H1 (cell line): ENCODE data around the gene CYREN. TPM values are rescaled to one million over a fixed set of nuclear protein-coding genes. Genes with fewer than 3 reads are reported as not detected.

ENCODE experiments used
- CTCF ChIA-PET: fragments of 300-600 bp; sonication (Branson Sonifier 250); formaldehyde crosslinking; loops from one replicate; lab custom pipeline; 2021; ENCODE audit not compliant: partially characterized antibody; lab: Charles Lee
- POLR2A ChIA-PET: fragments of 300-600 bp; sonication (Branson Sonifier 250); formaldehyde crosslinking; loops from one replicate; lab custom pipeline; 2021; ENCODE audit warnings: inconsistent platforms; ENCODE audit not compliant: partially characterized antibody; lab: Charles Lee
- DNase-seq, 2 experiments: peaks; one replicate each; pipeline versions ENCODE4 v3.0.0 to v3.0.0-alpha.2; 2010 to 2022; ENCODE audit warnings: low spot score in 2 of 2, low read depth in 1 of 2, mixed read lengths in 1 of 2
- FAIRE-seq: peaks from 2 replicates; lab custom pipeline; 2011; peaks lifted over from hg19 to GRCh38; lab: Jason Lieb, UNC
- H2AFZ ChIP-seq: 2 replicates; pipeline ENCODE4 v1.8.1; 2012; ENCODE audit warnings: low read length, inconsistent platforms
- H2AK5ac ChIP-seq: 2 replicates; pipeline ENCODE4 v1.6.1; 2013; ENCODE audit warnings: low read depth, low read length
- H2BK120ac ChIP-seq: replicated peaks from 2 replicates; pipeline ENCODE3; 2013; ENCODE audit warnings: low read depth, low read length, inconsistent platforms
- H2BK12ac ChIP-seq: 2 replicates; pipeline ENCODE4 v1.6.1; 2013; ENCODE audit warnings: low read depth, low read length
- H2BK15ac ChIP-seq: 2 replicates; pipeline ENCODE4 v1.6.1; 2013; ENCODE audit warnings: low read length
- H2BK20ac ChIP-seq: 2 replicates; pipeline ENCODE4 v1.6.1; 2013; ENCODE audit warnings: low read length
- H2BK5ac ChIP-seq: 2 replicates; pipeline ENCODE4 v1.6.1; 2013; ENCODE audit warnings: low read depth, low read length
- H3K14ac ChIP-seq: 2 replicates; pipeline ENCODE4 v1.6.1; 2013; ENCODE audit warnings: inconsistent platforms; ENCODE audit not compliant: insufficient read length
- H3K18ac ChIP-seq: 2 replicates; pipeline ENCODE4 v1.6.1; 2013; ENCODE audit warnings: low read length; ENCODE audit errors: extremely low read depth
- H3K23ac ChIP-seq: 2 replicates; pipeline ENCODE4 v1.6.1; 2013; ENCODE audit warnings: inconsistent platforms; ENCODE audit not compliant: insufficient read length
- H3K23me2 ChIP-seq: 2 replicates; pipeline ENCODE4 v1.6.1; 2013; ENCODE audit warnings: low read depth, low read length
- H3K27ac ChIP-seq: 2 replicates; pipeline ENCODE4 v1.6.1; 2011; ENCODE audit warnings: low read depth, low read length, inconsistent platforms
- H3K27me3 ChIP-seq, 4 experiments: replicated peaks in 1 of 4; 1 replicate in 1 of 4; 2 replicates in 3 of 4; pipeline versions ENCODE4 v1.6.1 to v1.8.1; 2011 to 2013; ENCODE audit warnings: low read length in 3 of 4, mild to moderate bottlenecking in 3 of 4, inconsistent platforms in 2 of 4, mixed read lengths in 2 of 4, moderate library complexity in 1 of 4; ENCODE audit not compliant: control insufficient read depth in 3 of 4, insufficient read depth in 3 of 4; ENCODE audit errors: extremely low read depth in 1 of 4
- H3K36me3 ChIP-seq, 4 experiments: 2 replicates each; pipeline versions ENCODE4 v1.6.1 to v1.8.1; 2011 to 2013; ENCODE audit warnings: mild to moderate bottlenecking in 4 of 4, low read length in 3 of 4, moderate library complexity in 2 of 4, control low read depth in 1 of 4, inconsistent platforms in 1 of 4; ENCODE audit not compliant: insufficient read depth in 4 of 4, control insufficient read depth in 2 of 4
- H3K4ac ChIP-seq: replicated peaks from 2 replicates; pipeline ENCODE3; 2013; ENCODE audit warnings: low read length, low read depth, mixed read lengths, inconsistent platforms; ENCODE audit not compliant: insufficient read length
- H3K4me1 ChIP-seq, 4 experiments: replicated peaks in 1 of 4; 1 replicate in 1 of 4; 2 replicates in 3 of 4; pipeline versions ENCODE4 v1.6.1 to v1.8.1; 2011 to 2013; ENCODE audit warnings: low read length in 3 of 4, inconsistent platforms in 2 of 4, mixed read lengths in 1 of 4; ENCODE audit not compliant: insufficient read depth in 4 of 4, control insufficient read depth in 3 of 4
- H3K4me2 ChIP-seq, 2 experiments: 2 replicates each; pipeline versions ENCODE4 v1.6.1 to v1.8.1; 2011 to 2013; ENCODE audit warnings: low read depth in 2 of 2, low read length in 2 of 2, control low read depth in 1 of 2, inconsistent platforms in 1 of 2, mild to moderate bottlenecking in 1 of 2; ENCODE audit not compliant: insufficient read depth in 1 of 2
- H3K4me3 ChIP-seq, 4 experiments: fragments of 200-600, 300-600 bp in 1 of 4; sonication (generic), shearing (Covaris generic), sonication (Bioruptor Twin) in 1 of 4; 2 replicates each; pipeline versions ENCODE4 v1.5.1 to v1.8.1; 2011 to 2016; ENCODE audit warnings: low read length in 4 of 4, low read depth in 3 of 4, control low read depth in 2 of 4, inconsistent platforms in 2 of 4, mild to moderate bottlenecking in 2 of 4, mixed read lengths in 1 of 4, moderate library complexity in 1 of 4; ENCODE audit not compliant: insufficient read depth in 2 of 4; ENCODE audit errors: extremely low read depth in 1 of 4
- H3K56ac ChIP-seq: replicated peaks from 2 replicates; pipeline ENCODE3; 2013; ENCODE audit warnings: low read depth, mild to moderate bottlenecking, mixed read lengths, low read length, inconsistent platforms; ENCODE audit not compliant: insufficient read length
- H3K79me1 ChIP-seq: 2 replicates; pipeline ENCODE4 v1.6.1; 2013; ENCODE audit warnings: low read depth, low read length, control low read depth
- H3K79me2 ChIP-seq, 2 experiments: 2 replicates each; pipeline versions ENCODE4 v1.6.1 to v1.8.1; 2012 to 2013; ENCODE audit warnings: low read length in 2 of 2, mild to moderate bottlenecking in 2 of 2, inconsistent platforms in 1 of 2; ENCODE audit not compliant: insufficient read depth in 2 of 2, control insufficient read depth in 1 of 2
- H3K9ac ChIP-seq, 4 experiments: replicated peaks in 1 of 4; 1 replicate in 1 of 4; 2 replicates in 3 of 4; pipeline versions ENCODE4 v1.6.1 to v1.8.1; 2011 to 2013; ENCODE audit warnings: low read depth in 3 of 4, low read length in 3 of 4, control low read depth in 2 of 4, mild to moderate bottlenecking in 2 of 4, moderate library complexity in 2 of 4, inconsistent platforms in 1 of 4; ENCODE audit errors: extremely low read depth in 1 of 4
- H3K9me3 ChIP-seq, 2 experiments: 2 replicates each; pipeline versions ENCODE4 v1.6.1 to v1.8.1; 2012 to 2013; ENCODE audit warnings: mild to moderate bottlenecking in 2 of 2, moderate library complexity in 2 of 2, control low read depth in 1 of 2, inconsistent platforms in 1 of 2, low read depth in 1 of 2, low read length in 1 of 2, mixed read lengths in 1 of 2; ENCODE audit not compliant: insufficient read depth in 2 of 2
- H4K20me1 ChIP-seq, 2 experiments: replicated peaks in 1 of 2; 2 replicates each; pipeline versions ENCODE3 to v1.8.1; 2011 to 2013; ENCODE audit warnings: inconsistent platforms in 2 of 2, low read length in 2 of 2, mild to moderate bottlenecking in 1 of 2; ENCODE audit not compliant: insufficient read depth in 2 of 2, control insufficient read depth in 1 of 2
- H4K5ac ChIP-seq: 2 replicates; pipeline ENCODE4 v1.6.1; 2013; ENCODE audit warnings: low read length, low read depth, mixed read lengths, inconsistent platforms; ENCODE audit not compliant: insufficient read length
- H4K8ac ChIP-seq: 2 replicates; pipeline ENCODE4 v1.8.0; 2013; ENCODE audit warnings: mild to moderate bottlenecking, moderate library complexity, low read length, inconsistent platforms; ENCODE audit not compliant: insufficient read depth; ENCODE audit errors: extremely low read depth
- H4K91ac ChIP-seq: replicated peaks from 2 replicates; pipeline ENCODE3; 2013; ENCODE audit warnings: low read length, mixed read lengths, inconsistent platforms; ENCODE audit not compliant: insufficient read length
- ASH2L ChIP-seq: fragments of 200-600, 300-600 bp; sonication (generic); IDR thresholded peaks from one replicate; pipeline ENCODE4 v1.7.1; 2017; ENCODE audit warnings: low read length
- ATF2 ChIP-seq: IDR thresholded peaks from 2 replicates; pipeline ENCODE4 v1.6.1; 2012; ENCODE audit warnings: low read length, inconsistent platforms
- ATF3 ChIP-seq: IDR thresholded peaks from 2 replicates; pipeline ENCODE4 v1.6.1; 2011; ENCODE audit warnings: low read depth, mild to moderate bottlenecking, low read length; ENCODE audit not compliant: insufficient read depth
- CBX8 ChIP-seq: fragments of 300-800, 300-1000 bp; sonication (generic); IDR thresholded peaks from 2 replicates; pipeline ENCODE4 v1.7.1; 2016; ENCODE audit warnings: low read depth, low read length, borderline replicate concordance
- GABPA ChIP-seq: IDR thresholded peaks from 2 replicates; pipeline ENCODE4 v1.6.1; 2011; ENCODE audit warnings: mild to moderate bottlenecking, low read length, moderate library complexity, borderline replicate concordance; ENCODE audit not compliant: insufficient read depth
- GTF2F1 ChIP-seq: IDR thresholded peaks from 2 replicates; pipeline ENCODE4 v1.6.1; 2012; ENCODE audit warnings: low read depth, low read length, improper control_type of control experiment, borderline replicate concordance
- MAX ChIP-seq: IDR thresholded peaks from 2 replicates; pipeline ENCODE4 v1.6.1; 2012; ENCODE audit warnings: inconsistent platforms
- POLR2A ChIP-seq, 2 experiments: IDR thresholded peaks; 1 replicate in 1 of 2; 2 replicates in 1 of 2; pipeline ENCODE4 v1.6.1; 2011; ENCODE audit warnings: low read depth in 2 of 2, low read length in 2 of 2, mild to moderate bottlenecking in 2 of 2; ENCODE audit errors: control extremely low read depth in 1 of 2
- RBBP5 ChIP-seq: IDR thresholded peaks from 2 replicates; pipeline ENCODE4 v1.7.1; 2012; ENCODE audit warnings: low read depth, mild to moderate bottlenecking, inconsistent platforms, low read length, moderate library complexity, borderline replicate concordance
- TAF1 ChIP-seq: IDR thresholded peaks from 2 replicates; pipeline ENCODE4 v1.6.1; 2011; ENCODE audit warnings: mild to moderate bottlenecking, low read depth, low read length
- TAF7 ChIP-seq: optimal IDR thresholded peaks from 2 replicates; pipeline ENCODE3; 2011; ENCODE audit warnings: low read depth, mild to moderate bottlenecking, inconsistent platforms, low read length, moderate library complexity, borderline replicate concordance
- TBP ChIP-seq: IDR thresholded peaks from 2 replicates; pipeline ENCODE4 v1.6.1; 2011; ENCODE audit warnings: low read depth, low read length, improper control_type of control experiment
- WGBS, 2 experiments: shearing (Covaris generic) in 1 of 2; methylation state at CpG; one replicate each; pipeline versions ENCODE4 v1.1.6 to v1.1.7; 2013 to 2015; ENCODE audit warnings: low lambda C conversion rate in 2 of 2, mixed read lengths in 2 of 2, inconsistent platforms in 1 of 2, low coverage in 1 of 2, missing lambda C conversion rate in 1 of 2; ENCODE audit not compliant: insufficient replicate concordance in 2 of 2, insufficient coverage in 1 of 2, insufficient read length in 1 of 2; ENCODE audit errors: extremely low coverage in 1 of 2, missing lambda C conversion rate in 1 of 2; 5-methylcytosine and 5-hydroxymethylcytosine counted together
- polyA plus RNA-seq, 7 experiments: library from polyadenylated mRNA; depleted of rRNA in 3 of 7; stranded (reverse) in 5 of 7; unstranded in 2 of 7; fragments of >200 nt in 5 of 7; fragments of 200-250 nt in 2 of 7; gene quantifications; 1 replicate in 5 of 7; 2 replicates in 1 of 7; 4 replicates in 1 of 7; pipeline versions ENCODE4 v1.2.1 to v1.2.3, GENCODE V29; 2011 to 2013; ENCODE audit warnings: missing spikeins in 2 of 7, mixed read lengths in 2 of 7
- total RNA-seq: library from RNA; stranded (reverse); fragmentation: NEBNext Ultra II Directional; extraction: Animal tissue kit (Norgen Biotek cat#: 25700); gene quantifications from 2 replicates; pipeline ENCODE4 v1.2.1, GENCODE V29; 2021

Gene CYREN
- total and polyA plus RNA-seq, 2 of the 8 experiments (the other 6 are each of a cell fraction or from before 2014, with no cell fraction given), result 25.1 to 46.2 TPM

GRCh38 chr7:135183478-135183877 lies 13.0 kb upstream of the CYREN start:
- Histone ChIP-seq H3K27ac (no peak overlapping the region), H3K9ac (no peak overlapping the region), H3K18ac (no peak overlapping the region), H3K79me1 (no peaks in the 10 kb centered on the region), H3K4ac (no peak overlapping the region), H4K8ac (no peak overlapping the region), H3K4me1 (no peaks in the 10 kb centered on the region), H3K23ac (no peak overlapping the region), H3K14ac (no peak overlapping the region), H2BK20ac (no peak overlapping the region), H2BK5ac (no peak overlapping the region), H2BK12ac (no peak overlapping the region), H3K9me3 (peaks cover 22 to 35% of the 10 kb centered on the region in 2 experiments), H3K27me3 (no peaks in the 10 kb centered on the region), H2BK120ac (no peak overlapping the region), H3K36me3 (peaks cover 0 to 13% (median 2%) of the 10 kb centered on the region in 4 experiments; a peak in 5 of 8 replicates), H4K20me1 (no peaks in the 10 kb centered on the region), H3K79me2 (no peaks in the 10 kb centered on the region), H3K4me3 (no peak overlapping the region), H3K56ac (no peak overlapping the region), H4K91ac (no peak overlapping the region), H3K23me2 (no peaks in the 10 kb centered on the region), H2AFZ (no peak overlapping the region), H2BK15ac (no peak overlapping the region), H3K4me2 (no peak overlapping the region), H2AK5ac (no peak overlapping the region), H4K5ac (no peak overlapping the region)
- no peak for DNase-seq
- CTCF ChIA-PET, result interaction anchor here (1.1 kb wide), 1 partner anchor 15 kb away, joined by 5 read pairs; no protein-coding TSS in a partner anchor
- WGBS, 2 experiments, result 90% methylated on average over 7 of the region's 7 CpGs; no CpG with 5 or more reads in 1 of the 2 experiments
- FAIRE-seq, result no peak
- POLR2A ChIA-PET, result interaction anchor here (1.2 to 1.4 kb wide), 2 partner anchors 18 to 91 kb away, joined by 3 read pairs; no protein-coding TSS in a partner anchor
- TF ChIP-seq CBX8 (no peak), GTF2F1 (no peak), ATF2 (no peak), GABPA (no peak), TAF1 (no peak), MAX (no peak), TBP (no peak), POLR2A (IDR thresholded peaks at IDR 0.05; ENCODE audit: control extremely low read depth in 1 of 2, low read depth in 2 of 2, low read length in 2 of 2) (no peak), ATF3 (no peak), ASH2L (no peak), TAF7 (no peak), RBBP5 (no peak)
